Left lung (tissue), 10 donors: ENCODE data around the gene AQP6. TPM values are rescaled to one million over a fixed set of nuclear protein-coding genes. Genes with fewer than 3 reads are reported as not detected.
A peak's percentile ranks its signal among the peaks of the same experiment; 100 is the strongest.

Source experiments
- ATAC-seq: fragments of 200-7000 bp; cut with Tn5 transposase; one replicate; pipeline ENCODE4 v1.9.1; 2020; ENCODE audit warnings: moderate library complexity
- DNase-seq, 4 donors: peaks; one replicate each; pipeline ENCODE4 v3.0.0-alpha.2; 2013 to 2020
- H3K27ac ChIP-seq, 2 donors: fragments of 200-600 bp; sonication (generic) in 1 of 2; one replicate each; pipeline versions ENCODE4 v1.5.0 to v1.8.0; 2020 to 2021
- H3K27me3 ChIP-seq, 2 donors: fragments of 200-600 bp; sonication (generic) in 1 of 2; one replicate each; pipeline versions ENCODE4 v1.5.0 to v1.8.0; 2020 to 2021
- H3K36me3 ChIP-seq, 2 donors: fragments of 200-600 bp; sonication (generic) in 1 of 2; one replicate each; pipeline versions ENCODE4 v1.5.0 to v1.8.0; 2020 to 2021
- H3K4me1 ChIP-seq, 2 donors: fragments of 200-600 bp; one replicate each; pipeline ENCODE4 v1.8.0; 2021
- H3K4me3 ChIP-seq, 2 donors: fragments of 200-600 bp; sonication (generic) in 1 of 2; one replicate each; pipeline versions ENCODE4 v1.5.0 to v1.8.0; 2020 to 2021; ENCODE audit warnings: mild to moderate bottlenecking in 1 of 2
- H3K9me3 ChIP-seq, 2 donors: fragments of 200-600 bp; sonication (generic) in 1 of 2; one replicate each; pipeline versions ENCODE4 v1.5.0 to v1.8.0; 2020 to 2021
- CTCF ChIP-seq, 2 donors: fragments of 200-600 bp; sonication (generic) in 1 of 2; IDR thresholded peaks; one replicate each; pipeline versions ENCODE4 v1.5.0 to v1.8.0; 2021; ENCODE audit warnings: antibody characterized with exemption in 2 of 2
- intact Hi-C, 2 donors: fragments of 100-400 bp; cut with DNase I; formaldehyde crosslinking; loops; one replicate each; pipeline versions ENCODE4 v1.11.2 to v1.14.2; 2022
- polyA plus RNA-seq, 6 donors: library from polyadenylated mRNA; unstranded; fragments of 120-200 nt; gene quantifications; one replicate each; pipeline ENCODE4 v1.2.1, GENCODE V29; 2013; ENCODE audit not compliant: insufficient read length in 6 of 6
- total RNA-seq, 2 donors: library from RNA; stranded (reverse); fragmentation: NEBNext Ultra II Directional; extraction: Animal tissue kit (Norgen Biotek cat#: 25700); gene quantifications; one replicate each; pipeline ENCODE4 v1.2.1, GENCODE V29; 2021
- donor health status: DM: no; HTN: yes; CAD: no.
- donor health status: DM: no; HTN: no; CAD: no.

The AQP6 gene
- total and polyA plus RNA-seq, 8 donors: 0.09 to 0.56 (median 0.31) TPM; not detected in 1

GRCh38 chr12:49925433-49926204 lies 47.1 kb upstream of the AQP6 start:
- intact Hi-C loops: no loop called here
- H3K4me3 ChIP-seq: no peak overlapping the region
- H3K9me3 ChIP-seq: no peaks in the 10 kb centered on the region
- H3K36me3 ChIP-seq: no peaks in the 10 kb centered on the region
- peak in 1 of 4 donors; percentile 30 for DNase-seq
- H3K27me3 ChIP-seq: no peaks in the 10 kb centered on the region
- TF ChIP-seq CTCF (IDR thresholded peaks at IDR 0.05): no peak
- no peak for ATAC-seq
- H3K27ac ChIP-seq: no peak overlapping the region
- peaks cover 0 to 2% of the 10 kb centered on the region in 2 donors for H3K4me1 ChIP-seq

- intact Hi-C loops: no loop called here
- H3K4me3 ChIP-seq: no peak overlapping the region
- no peaks in the 10 kb centered on the region for H3K27me3 ChIP-seq
- no peak for TF ChIP-seq CTCF (IDR thresholded peaks at IDR 0.05)
- DNase-seq (peak in 1 of 4 donors; percentile 23), ATAC-seq (no peak)
- H3K27ac ChIP-seq: no peak overlapping the region
- no peaks in the 10 kb centered on the region for H3K9me3 ChIP-seq
- H3K36me3 ChIP-seq: no peaks in the 10 kb centered on the region
- no peaks in the 10 kb centered on the region for H3K4me1 ChIP-seq
Observed at GRCh38 chr12:49928471-49928870, 44.3 kb upstream of the AQP6 start.

GRCh38 chr12:49929581-49929980 lies 43.2 kb upstream of the AQP6 start:
- DNase-seq (peak in 1 of 4 donors; percentile 34), ATAC-seq (no peak)
- H3K4me1 ChIP-seq: no peaks in the 10 kb centered on the region
- H3K36me3 ChIP-seq: no peaks in the 10 kb centered on the region
- no peak for TF ChIP-seq CTCF (IDR thresholded peaks at IDR 0.05)
- H3K4me3 ChIP-seq: no peak overlapping the region
- intact Hi-C loops: no loop called here
- H3K27ac ChIP-seq: no peak overlapping the region
- no peaks in the 10 kb centered on the region for H3K9me3 ChIP-seq
- no peaks in the 10 kb centered on the region for H3K27me3 ChIP-seq

GRCh38 chr12:49930515-49931288 lies 42.0 kb upstream of the AQP6 start:
- no peak overlapping the region for H3K4me3 ChIP-seq
- DNase-seq (no peak), ATAC-seq (peak; percentile 34)
- no peak for TF ChIP-seq CTCF (IDR thresholded peaks at IDR 0.05)
- no peaks in the 10 kb centered on the region for H3K36me3 ChIP-seq
- H3K27me3 ChIP-seq: no peaks in the 10 kb centered on the region
- no peaks in the 10 kb centered on the region for H3K9me3 ChIP-seq
- H3K27ac ChIP-seq: no peak overlapping the region
- intact Hi-C loops: no loop called here
- H3K4me1 ChIP-seq: no peaks in the 10 kb centered on the region

- no peak for ATAC-seq
- H3K36me3 ChIP-seq: no peaks in the 10 kb centered on the region
- no peak overlapping the region for H3K27ac ChIP-seq
- H3K27me3 ChIP-seq: no peaks in the 10 kb centered on the region
- H3K9me3 ChIP-seq: no peaks in the 10 kb centered on the region
- TF ChIP-seq CTCF (IDR thresholded peaks at IDR 0.05): no peak
- peak in 1 of 4 donors; percentile 51 for DNase-seq
- H3K4me1 ChIP-seq: no peaks in the 10 kb centered on the region
- intact Hi-C loops: no loop called here
- H3K4me3 ChIP-seq: no peak overlapping the region
Observed at GRCh38 chr12:49932023-49932422, 40.7 kb upstream of the AQP6 start.
